HG02642 (cell line): ENCODE data around the gene CD27.
"Not testable (repeated sequence)": the region's sequence is repeated elsewhere in the genome, so short reads cannot be mapped to it uniquely, and the experiment has no call there.

ENCODE experiments used
- ATAC-seq: cut with Tn5 transposase; IDR thresholded peaks from one replicate; pipeline ENCODE4 v1.9.1; 2021; ENCODE audit warnings: mild to moderate bottlenecking; ENCODE audit not compliant: unreplicated experiment, poor library complexity

Gene CD27

DNA sequence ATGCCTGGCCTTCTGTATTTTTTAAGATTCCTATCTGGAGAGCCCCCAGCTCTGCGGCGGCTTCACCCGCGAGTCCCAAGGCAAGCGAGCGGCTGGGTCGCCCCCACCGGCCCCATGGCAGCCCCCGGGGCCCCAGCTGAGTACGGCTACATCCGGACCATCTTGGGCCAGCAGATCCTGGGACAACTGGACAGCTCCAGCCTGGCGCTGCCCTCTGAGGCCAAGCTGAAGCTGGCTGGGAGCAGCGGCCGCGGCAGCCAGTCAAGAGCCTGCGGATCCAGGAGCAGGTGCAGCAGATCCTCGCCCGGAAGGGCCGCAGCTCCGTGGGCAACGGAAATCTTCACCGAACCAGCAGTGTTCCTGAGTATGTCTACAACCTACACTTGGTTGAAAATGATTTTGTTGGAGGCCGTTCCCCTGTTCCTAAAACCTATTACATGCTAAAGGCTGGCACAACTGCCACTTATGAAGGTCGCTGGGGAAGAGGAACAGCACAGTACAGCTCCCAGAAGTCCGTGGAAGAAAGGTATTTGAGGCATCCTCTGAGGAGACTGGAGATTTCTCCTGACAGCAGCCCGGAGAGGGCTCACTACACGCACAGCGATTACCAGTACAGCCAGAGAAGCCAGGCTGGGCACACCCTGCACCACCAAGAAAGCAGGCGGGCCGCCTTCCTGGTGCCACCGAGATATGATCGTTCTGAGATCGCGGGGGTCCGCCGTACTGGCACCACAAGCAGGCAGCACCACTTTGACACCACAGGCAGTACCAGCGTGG, 33.0 kb downstream of the CD27 start:
- not testable (repeated sequence) for ATAC-seq

DNA sequence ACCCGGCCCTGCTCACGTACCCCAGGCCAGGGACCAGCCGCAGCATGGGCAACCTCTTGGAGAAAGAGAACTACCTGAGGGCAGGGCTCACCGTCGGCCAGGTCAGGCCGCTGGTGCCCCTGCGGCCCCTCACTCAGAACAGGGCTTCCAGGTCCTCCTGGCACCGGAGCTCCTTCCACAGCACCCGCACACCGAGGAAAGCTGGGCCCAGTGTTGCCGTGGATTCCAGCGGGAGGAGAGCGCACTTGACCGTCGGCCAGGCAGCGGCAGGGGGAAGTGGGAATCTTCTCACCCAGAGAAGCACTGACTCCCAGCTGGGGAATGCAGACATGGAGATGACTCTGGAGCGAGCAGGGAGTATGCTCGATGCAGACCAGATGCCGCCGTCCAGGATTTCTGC, 33.7 kb downstream of the CD27 start:
- ATAC-seq = no peak

DNA sequence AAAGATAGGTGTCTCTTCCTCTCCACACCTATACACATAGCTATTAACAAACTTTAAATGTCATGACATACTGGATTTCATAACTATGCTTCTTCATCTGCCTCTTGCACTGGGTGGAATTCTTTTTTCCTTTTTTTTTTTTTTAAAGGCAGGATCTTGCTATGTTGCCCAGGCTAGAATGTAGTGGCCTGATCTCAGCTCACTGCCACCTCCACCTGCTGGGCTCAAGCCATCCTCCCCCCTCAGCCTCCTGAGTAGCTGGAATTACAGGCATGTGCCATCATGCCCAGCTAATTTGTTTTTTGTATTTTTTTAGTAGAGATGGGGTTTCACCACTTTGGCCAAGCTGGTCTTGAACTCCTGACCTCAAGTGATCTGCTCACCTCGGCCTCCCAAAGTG, 43.5 kb downstream of the CD27 start:
- no peak for ATAC-seq

DNA sequence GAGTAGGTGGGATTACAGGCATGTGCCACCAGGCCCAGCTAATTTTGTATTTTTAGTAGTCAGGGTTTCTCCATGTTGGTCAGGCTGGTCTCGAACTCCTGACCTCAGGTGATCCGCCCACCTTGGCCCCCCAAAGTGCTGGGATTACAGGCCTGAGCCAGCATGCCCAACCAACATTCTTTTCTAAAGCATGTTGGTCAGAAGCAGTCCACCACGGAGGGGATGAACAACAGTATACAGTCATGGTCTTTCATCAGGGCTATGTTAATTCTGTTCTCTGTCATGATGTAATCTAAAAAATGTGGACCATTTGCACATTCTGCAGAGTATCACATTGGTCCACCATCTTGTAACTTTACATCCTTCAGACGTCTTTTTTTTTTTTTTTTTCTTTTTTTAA, 44.7 kb downstream of the CD27 start:
- ATAC-seq = no peak

DNA sequence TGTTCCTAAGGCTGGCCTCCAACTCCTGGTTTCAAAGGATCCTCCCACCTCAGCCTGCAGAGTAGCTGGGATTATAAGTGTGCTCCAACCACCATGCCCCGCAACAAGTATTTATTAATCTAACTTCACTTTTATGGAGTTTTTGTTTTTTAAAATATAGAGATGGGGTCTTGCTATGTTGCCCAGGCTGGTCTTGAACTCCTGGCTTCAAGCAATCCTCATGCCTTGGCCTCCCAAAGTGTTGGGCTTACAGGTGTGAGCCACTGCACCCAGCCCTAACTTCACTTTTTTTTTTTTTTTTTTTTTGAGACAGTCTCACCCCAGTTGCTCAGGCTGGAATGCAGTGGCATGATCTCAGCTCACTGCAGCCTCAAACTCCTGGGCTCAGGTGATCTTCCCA, 45.9 kb downstream of the CD27 start:
- ATAC-seq = not testable (repeated sequence)

DNA sequence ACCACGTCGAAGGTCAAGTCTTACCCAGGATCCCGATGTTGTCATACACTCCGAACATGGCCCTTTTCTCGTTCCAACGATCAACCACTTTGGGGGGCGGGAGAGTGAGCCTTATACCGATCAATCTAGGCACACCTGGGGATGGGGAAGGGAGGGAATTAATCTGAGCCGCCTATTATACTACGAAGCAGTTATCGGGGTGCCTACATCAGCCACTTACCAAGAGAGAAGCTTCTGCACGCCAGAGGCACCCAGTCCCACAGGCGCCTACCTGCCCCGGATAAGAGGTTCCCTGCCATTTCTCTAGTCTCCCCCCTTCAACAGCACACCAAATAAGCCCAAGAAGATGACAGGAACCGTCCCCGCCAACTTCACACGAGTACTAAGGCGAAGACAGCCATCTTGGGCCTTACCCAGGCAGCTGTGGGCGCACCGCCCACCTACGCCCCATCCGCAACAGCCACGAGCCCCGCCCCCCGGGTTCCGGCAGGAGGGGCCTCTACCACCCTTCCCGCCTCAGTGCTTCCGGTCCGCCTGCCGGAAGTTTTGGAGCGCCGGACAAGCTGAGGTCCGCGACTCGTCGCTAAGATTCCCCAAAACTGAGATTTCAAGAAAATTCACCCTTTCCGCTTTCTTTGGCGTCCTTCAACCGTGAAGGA, 48.2 kb downstream of the CD27 start, which contains the start of gene MRPL51:
MRPL51 (minus strand) TSS at position 425 of the 659 bp plus-strand sequence; CDS start at position 299, 126 bp downstream.
- peak; percentile 74 for ATAC-seq

DNA sequence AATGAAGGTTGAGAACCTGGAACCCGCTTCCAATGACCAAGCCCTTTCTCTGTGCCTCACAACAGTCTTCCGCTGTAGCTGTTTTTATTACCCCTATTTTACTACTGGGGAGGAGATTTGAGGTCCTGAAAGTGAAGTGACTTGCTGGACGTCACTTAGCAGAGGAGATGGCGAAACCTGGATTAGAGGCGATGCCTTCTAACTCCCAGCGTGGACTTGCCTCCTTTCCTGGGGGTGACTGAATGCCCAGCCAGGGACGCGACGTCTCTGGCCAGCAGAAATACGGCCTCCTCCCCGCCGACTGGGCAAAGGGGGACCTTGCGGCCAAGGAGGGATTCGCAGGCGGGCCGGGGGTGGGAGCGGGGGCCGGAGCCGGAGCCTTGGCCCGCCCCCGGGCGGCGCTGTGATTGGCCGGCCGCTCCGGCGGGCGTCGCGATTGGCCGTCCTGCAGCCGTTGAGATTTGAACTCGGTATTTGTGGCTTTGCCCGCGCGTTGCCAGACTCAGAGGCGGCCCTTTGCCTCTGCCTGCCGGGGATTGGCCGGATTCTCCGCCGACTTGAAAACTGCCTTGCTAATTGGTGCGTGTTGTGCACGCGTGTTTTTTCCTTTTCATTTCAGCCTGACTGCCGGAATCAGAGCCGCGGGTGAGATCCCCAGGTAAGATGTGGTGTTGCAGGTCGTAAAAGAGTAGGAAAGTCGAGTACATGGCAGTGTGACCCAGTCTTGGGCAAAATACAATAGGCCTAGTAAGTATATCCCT, 48.9 kb downstream of the CD27 start, which contains the start of gene NCAPD2:
NCAPD2 (plus strand) TSS at position 606 of the 761 bp plus-strand sequence. CDS start 997 bp downstream, outside the sequence.
- peak; percentile 88 for ATAC-seq

DNA sequence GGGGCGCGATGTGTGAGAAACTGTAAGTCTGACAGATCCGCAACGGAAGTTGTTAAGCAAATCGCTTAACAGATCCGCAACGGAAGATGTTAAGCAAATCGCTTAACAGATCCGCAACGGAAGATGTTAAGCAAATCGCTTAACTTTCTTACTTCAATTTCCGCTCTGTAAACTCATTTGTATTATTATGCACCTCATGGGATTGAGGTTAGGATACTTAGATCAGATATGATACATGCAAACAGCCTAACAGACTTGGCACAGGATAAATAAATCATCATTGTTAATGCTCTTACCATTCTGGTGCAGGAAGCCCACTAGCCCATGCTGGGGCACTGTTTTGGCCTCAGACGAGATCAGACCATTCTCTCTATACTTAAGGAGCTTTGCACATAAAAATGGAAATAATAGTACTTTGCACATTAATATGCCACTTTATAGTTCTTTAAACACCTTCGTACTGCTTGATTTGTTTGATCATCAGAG, 49.5 kb downstream of the CD27 start:
- ATAC-seq = no peak

DNA sequence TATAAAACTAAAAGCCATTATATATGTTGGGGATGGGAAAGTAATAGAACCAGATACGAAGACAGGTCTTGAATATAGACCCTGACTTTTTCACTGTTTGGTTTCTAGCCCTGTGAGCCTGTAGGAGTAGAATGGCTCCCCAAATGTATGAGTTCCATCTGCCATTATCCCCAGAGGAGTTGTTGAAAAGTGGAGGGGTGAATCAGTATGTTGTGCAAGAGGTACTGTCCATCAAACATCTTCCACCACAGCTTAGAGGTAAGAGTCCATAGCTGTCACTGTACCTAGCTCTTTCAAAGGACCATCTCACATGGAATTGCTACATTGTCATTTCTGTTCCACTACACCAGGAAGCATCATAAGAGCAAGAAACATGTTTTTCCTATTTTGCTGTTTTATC, 50.2 kb downstream of the CD27 start:
- ATAC-seq = no peak

DNA sequence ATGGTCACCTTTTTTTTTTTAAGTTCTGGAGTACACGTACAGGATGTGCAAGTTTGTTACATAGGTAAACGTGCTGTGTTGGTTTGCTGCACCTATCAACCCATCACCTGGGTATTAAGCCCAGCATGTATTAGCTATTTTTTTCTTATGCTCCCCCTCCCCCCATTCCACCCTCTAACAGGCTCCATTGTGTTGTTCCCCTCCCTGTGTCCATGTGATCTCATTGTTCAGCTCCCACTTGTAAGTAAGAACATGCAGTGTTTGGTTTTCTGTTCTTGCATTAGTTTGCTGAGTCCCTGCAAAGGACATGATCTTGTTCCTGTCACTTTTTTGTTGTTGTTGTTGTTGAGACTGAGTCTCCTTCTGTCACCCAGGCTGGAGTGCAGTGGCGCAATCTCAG, 52.5 kb downstream of the CD27 start:
- ATAC-seq = not testable (repeated sequence)

DNA sequence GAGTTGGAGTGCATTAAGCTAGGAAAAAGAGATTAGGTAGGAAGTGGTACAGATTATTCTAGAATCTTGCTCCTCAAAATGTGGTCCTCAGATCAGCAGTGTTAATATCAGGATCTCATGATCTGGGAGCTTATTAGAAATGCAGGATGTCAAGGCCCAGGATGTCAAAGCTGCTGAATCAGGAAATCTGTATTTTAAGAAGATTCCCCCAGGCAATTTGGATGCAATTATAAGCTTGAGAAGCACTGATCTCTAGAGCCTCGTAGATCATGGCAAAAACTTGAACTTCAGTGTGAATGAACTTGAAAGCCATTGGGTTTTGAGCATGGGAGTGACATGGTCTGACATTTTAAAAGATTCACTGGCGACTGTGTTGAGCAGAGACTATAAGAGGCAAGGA, 55.7 kb downstream of the CD27 start:
- ATAC-seq = no peak
